Measurements from ENCODE around the gene JAK3. TPM values are rescaled to one million over a fixed set of nuclear protein-coding genes. Genes with fewer than 3 reads are reported as not detected.
A peak's percentile ranks its signal among the peaks of the same experiment; 100 is the strongest.
"Not testable (repeated sequence)": the region's sequence is repeated elsewhere in the genome, so short reads cannot be mapped to it uniquely, and the experiment has no call there.

The JAK3 gene
- total and polyA plus RNA-seq, 2 of the 8 experiments (the other 6 are each of a cell fraction or from before 2014, with no cell fraction given), result 4.0 to 4.7 TPM

- H2AK5ac ChIP-seq (ENCODE audit: low read depth, low read length); H3K23ac ChIP-seq (ENCODE audit: insufficient read length); H3K23me2 ChIP-seq (ENCODE audit: low read depth, low read length); H3K79me2 ChIP-seq (ENCODE audit: control insufficient read depth in 1 of 2, insufficient read depth in 2 of 2, low read length in 2 of 2); H3K4me1 ChIP-seq (replicated peaks in 1 of 4; ENCODE audit: control insufficient read depth in 3 of 4, insufficient read depth in 4 of 4, low read length in 3 of 4); H3K27ac ChIP-seq (ENCODE audit: low read depth, low read length); H3K4me3 ChIP-seq (ENCODE audit: extremely low read depth in 1 of 4, insufficient read depth in 2 of 4, low read depth in 3 of 4, low read length in 4 of 4); H2BK5ac ChIP-seq (ENCODE audit: low read depth, low read length); H2BK120ac ChIP-seq (replicated peaks; ENCODE audit: low read depth, low read length); H4K5ac ChIP-seq (ENCODE audit: insufficient read length, low read depth, low read length); H3K79me1 ChIP-seq (ENCODE audit: low read depth, low read length); DNase-seq (ENCODE audit: low read depth in 1 of 2, low spot score in 2 of 2); H3K36me3 ChIP-seq (ENCODE audit: control insufficient read depth in 2 of 4, insufficient read depth in 4 of 4, low read length in 3 of 4); H3K14ac ChIP-seq (ENCODE audit: insufficient read length); H4K8ac ChIP-seq (ENCODE audit: extremely low read depth, insufficient read depth, low read length); H2BK20ac ChIP-seq (ENCODE audit: low read length); H4K91ac ChIP-seq (replicated peaks; ENCODE audit: insufficient read length, low read length); H3K9ac ChIP-seq (replicated peaks in 1 of 4; ENCODE audit: extremely low read depth in 1 of 4, low read depth in 3 of 4, low read length in 3 of 4); H4K20me1 ChIP-seq (replicated peaks in 1 of 2; ENCODE audit: control insufficient read depth in 1 of 2, insufficient read depth in 2 of 2, low read length in 2 of 2); H2BK12ac ChIP-seq (ENCODE audit: low read depth, low read length); H2AFZ ChIP-seq (ENCODE audit: low read length); H2BK15ac ChIP-seq (ENCODE audit: low read length); H3K9me3 ChIP-seq (ENCODE audit: insufficient read depth in 2 of 2, low read depth in 1 of 2, low read length in 1 of 2); FAIRE-seq; H3K18ac ChIP-seq (ENCODE audit: extremely low read depth, low read length); H3K4ac ChIP-seq (replicated peaks; ENCODE audit: insufficient read length, low read depth, low read length); H3K56ac ChIP-seq (replicated peaks; ENCODE audit: insufficient read length, low read depth, low read length); H3K27me3 ChIP-seq (replicated peaks in 1 of 4; ENCODE audit: control insufficient read depth in 3 of 4, extremely low read depth in 1 of 4, insufficient read depth in 3 of 4, low read length in 3 of 4): not testable (repeated sequence)
- peak; percentile 82; the same call in 1 of the 2 replicates for TF ChIP-seq KDM1A (IDR thresholded peaks at IDR 0.05; ENCODE audit: borderline replicate concordance, low read length)
- POLR2A ChIA-PET (ENCODE audit: partially characterized antibody), result interaction anchor here (0.7 to 1.3 kb wide), 3 partner anchors 16 to 128 kb away, joined by 3 to 4 read pairs (median 3); no protein-coding TSS in a partner anchor
- CTCF ChIA-PET (ENCODE audit: partially characterized antibody), result interaction anchor here (0.7 to 4.4 kb wide), 3 partner anchors 12 to 477 kb away, joined by 4 to 38 read pairs (median 5); a partner anchor contains a TSS
- peak overlapping the region; percentile 17 to 98; a peak in 2 of 4 replicates for H3K4me2 ChIP-seq (ENCODE audit: insufficient read depth in 1 of 2, low read depth in 2 of 2, low read length in 2 of 2)
- WGBS, 2 experiments (ENCODE audit: extremely low coverage in 1 of 2, insufficient coverage in 1 of 2, insufficient read length in 1 of 2, insufficient replicate concordance in 2 of 2, low coverage in 1 of 2, low lambda C conversion rate in 2 of 2, missing lambda C conversion rate in 1 of 2), result 62% methylated on average over 7 of the region's 10 CpGs; no CpG with 5 or more reads in 1 of the 2 experiments
Observed at GRCh38 chr19:17777840-17778239, 69.9 kb downstream of the JAK3 start.

Measured in H1 (cell line).